Coronary artery (tissue), 2 donors: Measurements from ENCODE around the gene BACH2.

ENCODE experiments used
- DNase-seq: peaks from one replicate; pipeline ENCODE4 v3.0.0-alpha.2; 2017; ENCODE audit warnings: low spot score
- H3K27ac ChIP-seq, 2 donors: fragments of 200-600 bp; sonication (generic); one replicate each; pipeline ENCODE4 v1.5.1; 2016 to 2019
- H3K4me3 ChIP-seq: fragments of 200-600 bp; sonication (generic); 2 replicates; pipeline ENCODE4 v1.5.1; 2016; ENCODE audit warnings: mild to moderate bottlenecking, moderate library complexity
- CTCF ChIP-seq: fragments of 200-600 bp; sonication (generic); IDR thresholded peaks from one replicate; pipeline ENCODE4 v1.5.1; 2019; ENCODE audit warnings: antibody characterized with exemption

BACH2 gene

GRCh38 chr6:90079560-90080490 is 216.8 kb downstream of the BACH2 start:
- no peak overlapping the region for H3K4me3 ChIP-seq
- no peak for DNase-seq
- TF ChIP-seq CTCF, result no peak
- H3K27ac ChIP-seq, result no peak overlapping the region

- no peak for TF ChIP-seq CTCF
- H3K27ac ChIP-seq, result no peak overlapping the region
- H3K4me3 ChIP-seq, result no peak overlapping the region
- no peak for DNase-seq
Observed at GRCh38 chr6:90078513-90079289, 217.9 kb downstream of the BACH2 start.

- no peak for DNase-seq
- H3K4me3 ChIP-seq, result no peak overlapping the region
- no peak for TF ChIP-seq CTCF
- no peak overlapping the region for H3K27ac ChIP-seq
Observed at GRCh38 chr6:90076511-90077415, 219.9 kb downstream of the BACH2 start.

GRCh38 chr6:90074161-90074850 is 222.3 kb downstream of the BACH2 start:
- no peak overlapping the region for H3K4me3 ChIP-seq
- no peak for DNase-seq
- H3K27ac ChIP-seq, result no peak overlapping the region
- no peak for TF ChIP-seq CTCF

- no peak overlapping the region for H3K27ac ChIP-seq
- TF ChIP-seq CTCF, result no peak
- H3K4me3 ChIP-seq, result no peak overlapping the region
Observed at GRCh38 chr6:90072935-90073464, 223.6 kb downstream of the BACH2 start.

GRCh38 chr6:90072501-90072900 is 224.1 kb downstream of the BACH2 start:
- no peak for DNase-seq
- H3K4me3 ChIP-seq, result no peak overlapping the region
- no peak for TF ChIP-seq CTCF
- H3K27ac ChIP-seq, result no peak overlapping the region

More at GRCh38 chr6:90072935-90073464, 223.6 kb downstream of the BACH2 start:
- DNase-seq, result no peak
